Measurements from ENCODE around the gene VAT1L. TPM values are rescaled to one million over a fixed set of nuclear protein-coding genes. Genes with fewer than 3 reads are reported as not detected.

Gene VAT1L
- total RNA-seq = 15.7 and 86.9 TPM in 2 replicates
- 17.9 and 58.2 TPM in 2 replicates for polyA plus RNA-seq
- 13.1 and 40.9 TPM in 2 replicates for polyA plus RNA-seq (2012)
- 9.5 and 34.2 TPM in 2 replicates for polyA minus RNA-seq (ENCODE audit: low replicate concordance)

- Histone ChIP-seq H3K4me3 (replicated peaks in 1 of 4; ENCODE audit: control extremely low read depth in 1 of 4, insufficient read depth in 1 of 4, low read depth in 3 of 4, low read length in 4 of 4) (peak within 1 kb of the TSS; percentile 65 to 74 (median 66)), H2AFZ (ENCODE audit: low read length) (peak within 1 kb of the TSS; percentile 61), H3K9ac (ENCODE audit: insufficient read depth, low read length) (no peak within 1 kb of the TSS), H3K27me3 (ENCODE audit: control insufficient read depth, insufficient read depth, low read length) (peaks cover 6% of the 10 kb centered on the region), H3K4me2 (ENCODE audit: extremely low read depth, insufficient read depth, low read length) (peak within 1 kb of the TSS; percentile 79), H3K4me1 (ENCODE audit: control insufficient read depth, extremely low read depth, insufficient read depth, low read length) (no peaks in the 10 kb centered on the region), H3K27ac (ENCODE audit: insufficient read depth, low read length) (no peak within 1 kb of the TSS), H3K9me3 (ENCODE audit: control insufficient read depth, insufficient read depth, low read depth, low read length) (no peaks in the 10 kb centered on the region), H4K20me1 (ENCODE audit: control insufficient read depth, extremely low read depth, insufficient read depth, low read length) (no peaks in the 10 kb centered on the region), H3K36me3 (ENCODE audit: control insufficient read depth, insufficient read depth, low read length) (no peaks in the 10 kb centered on the region), H3K79me2 (ENCODE audit: control insufficient read depth, insufficient read depth, low read length) (no peaks in the 10 kb centered on the region)
- peak; percentile 66 to 75 for DNase-seq (ENCODE audit: low read depth in 2 of 2)
- TF ChIP-seq CTCF (conservative IDR thresholded peaks at IDR 0.05 in 1 of 2, IDR thresholded peaks at IDR 0.05 in 1 of 2; ENCODE audit: low read depth in 1 of 2, low read length in 2 of 2) = no peak
- no peak for TF ChIP-seq EZH2 (IDR thresholded peaks at IDR 0.05; ENCODE audit: low read length, missing control alignments)
These were observed at the start of gene VAT1L for GRCh38 chr16:77788181-77789084. VAT1L (plus strand) TSS chr16:77788564; CDS start chr16:77788683, 119 bp downstream.

- Histone ChIP-seq H3K36me3 (ENCODE audit: control insufficient read depth, insufficient read depth, low read length) (no peaks in the 10 kb centered on the region), H2AFZ (ENCODE audit: low read length) (no peak overlapping the region), H3K9ac (ENCODE audit: insufficient read depth, low read length) (no peak overlapping the region), H3K4me1 (ENCODE audit: control insufficient read depth, extremely low read depth, insufficient read depth, low read length) (no peaks in the 10 kb centered on the region), H3K27ac (ENCODE audit: insufficient read depth, low read length) (no peak overlapping the region), H3K4me2 (ENCODE audit: extremely low read depth, insufficient read depth, low read length) (no peak overlapping the region), H4K20me1 (ENCODE audit: control insufficient read depth, extremely low read depth, insufficient read depth, low read length) (no peaks in the 10 kb centered on the region), H3K4me3 (replicated peaks in 1 of 4; ENCODE audit: control extremely low read depth in 1 of 4, insufficient read depth in 1 of 4, low read depth in 3 of 4, low read length in 4 of 4) (no peak overlapping the region), H3K27me3 (ENCODE audit: control insufficient read depth, insufficient read depth, low read length) (no peaks in the 10 kb centered on the region), H3K9me3 (ENCODE audit: control insufficient read depth, insufficient read depth, low read depth, low read length) (no peaks in the 10 kb centered on the region), H3K79me2 (ENCODE audit: control insufficient read depth, insufficient read depth, low read length) (no peaks in the 10 kb centered on the region)
- DNase-seq (ENCODE audit: low read depth in 2 of 2) = peak in 1 of 2 donors; percentile 12
- TF ChIP-seq CTCF (conservative IDR thresholded peaks at IDR 0.05 in 1 of 2, IDR thresholded peaks at IDR 0.05 in 1 of 2; ENCODE audit: low read depth in 1 of 2, low read length in 2 of 2) (no peak), EZH2 (IDR thresholded peaks at IDR 0.05; ENCODE audit: low read length, missing control alignments) (no peak)
These were observed 49.4 kb upstream of the VAT1L start for GRCh38 chr16:77738706-77739558.

GRCh38 chr16:77739559-77739892 lies 48.8 kb upstream of the VAT1L start:
- Histone ChIP-seq H3K9ac (ENCODE audit: insufficient read depth, low read length) (no peak overlapping the region), H2AFZ (ENCODE audit: low read length) (no peak overlapping the region), H3K27me3 (ENCODE audit: control insufficient read depth, insufficient read depth, low read length) (no peaks in the 10 kb centered on the region), H3K4me2 (ENCODE audit: extremely low read depth, insufficient read depth, low read length) (no peak overlapping the region), H3K9me3 (ENCODE audit: control insufficient read depth, insufficient read depth, low read depth, low read length) (no peaks in the 10 kb centered on the region), H3K36me3 (ENCODE audit: control insufficient read depth, insufficient read depth, low read length) (no peaks in the 10 kb centered on the region), H4K20me1 (ENCODE audit: control insufficient read depth, extremely low read depth, insufficient read depth, low read length) (no peaks in the 10 kb centered on the region), H3K79me2 (ENCODE audit: control insufficient read depth, insufficient read depth, low read length) (no peaks in the 10 kb centered on the region), H3K4me3 (replicated peaks in 1 of 4; ENCODE audit: control extremely low read depth in 1 of 4, insufficient read depth in 1 of 4, low read depth in 3 of 4, low read length in 4 of 4) (no peak overlapping the region), H3K27ac (ENCODE audit: insufficient read depth, low read length) (no peak overlapping the region), H3K4me1 (ENCODE audit: control insufficient read depth, extremely low read depth, insufficient read depth, low read length) (no peaks in the 10 kb centered on the region)
- TF ChIP-seq CTCF (conservative IDR thresholded peaks at IDR 0.05 in 1 of 2, IDR thresholded peaks at IDR 0.05 in 1 of 2; ENCODE audit: low read depth in 1 of 2, low read length in 2 of 2) (no peak), EZH2 (IDR thresholded peaks at IDR 0.05; ENCODE audit: low read length, missing control alignments) (no peak)
- DNase-seq (ENCODE audit: low read depth in 2 of 2) = peak; percentile 4 to 72
